ENCODE measurements around the gene CWC25.

DNA sequence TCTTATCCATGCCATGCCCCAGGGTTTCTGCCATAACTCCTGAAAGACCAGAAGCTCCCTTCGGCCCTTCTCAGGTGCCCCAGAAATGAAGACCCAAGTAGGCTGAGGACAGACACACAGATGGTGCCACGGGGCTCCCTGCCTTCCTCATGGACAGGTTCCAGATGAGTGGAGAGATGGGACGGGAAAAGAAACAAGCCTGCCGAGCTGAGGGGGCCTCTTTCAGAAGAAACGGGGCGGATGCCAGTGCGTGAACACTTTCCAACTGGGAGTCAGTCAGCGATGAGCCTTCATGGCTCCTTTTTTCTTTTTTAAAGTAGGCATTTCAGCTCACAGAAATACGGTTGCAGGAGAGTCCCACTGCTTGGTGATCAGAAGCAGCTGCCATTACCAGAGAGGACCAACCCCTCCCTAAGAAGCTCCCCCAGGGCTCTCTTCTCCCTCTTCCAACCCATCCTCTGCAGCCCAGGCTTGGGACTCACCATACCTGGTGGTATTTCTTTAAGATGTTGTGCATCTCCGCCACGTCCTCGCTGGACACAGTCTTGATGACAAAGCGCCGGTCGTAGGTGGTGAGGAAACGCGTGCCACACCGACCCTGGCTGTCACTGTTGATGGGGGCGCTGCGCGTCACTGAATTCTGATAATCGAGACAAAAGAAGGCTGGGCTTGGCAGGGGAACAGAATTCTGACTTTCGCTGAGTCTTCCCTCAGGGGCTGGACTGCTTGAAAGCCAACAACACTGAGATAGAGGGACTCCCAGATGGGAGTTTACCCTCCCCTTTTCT, 45.0 kb downstream of the CWC25 start:
- TF ChIP-seq, protein P1, sequence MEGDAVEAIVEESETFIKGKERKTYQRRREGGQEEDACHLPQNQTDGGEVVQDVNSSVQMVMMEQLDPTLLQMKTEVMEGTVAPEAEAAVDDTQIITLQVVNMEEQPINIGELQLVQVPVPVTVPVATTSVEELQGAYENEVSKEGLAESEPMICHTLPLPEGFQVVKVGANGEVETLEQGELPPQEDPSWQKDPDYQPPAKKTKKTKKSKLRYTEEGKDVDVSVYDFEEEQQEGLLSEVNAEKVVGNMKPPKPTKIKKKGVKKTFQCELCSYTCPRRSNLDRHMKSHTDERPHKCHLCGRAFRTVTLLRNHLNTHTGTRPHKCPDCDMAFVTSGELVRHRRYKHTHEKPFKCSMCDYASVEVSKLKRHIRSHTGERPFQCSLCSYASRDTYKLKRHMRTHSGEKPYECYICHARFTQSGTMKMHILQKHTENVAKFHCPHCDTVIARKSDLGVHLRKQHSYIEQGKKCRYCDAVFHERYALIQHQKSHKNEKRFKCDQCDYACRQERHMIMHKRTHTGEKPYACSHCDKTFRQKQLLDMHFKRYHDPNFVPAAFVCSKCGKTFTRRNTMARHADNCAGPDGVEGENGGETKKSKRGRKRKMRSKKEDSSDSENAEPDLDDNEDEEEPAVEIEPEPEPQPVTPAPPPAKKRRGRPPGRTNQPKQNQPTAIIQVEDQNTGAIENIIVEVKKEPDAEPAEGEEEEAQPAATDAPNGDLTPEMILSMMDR (optimal IDR thresholded peaks at IDR 0.05 in 1 of 3, IDR thresholded peaks at IDR 0.05 in 1 of 3, conservative IDR thresholded peaks at IDR 0.05 in 1 of 3; ENCODE audit: extremely low read depth in 1 of 3, insufficient read depth in 2 of 3, low read length in 3 of 3) = no peak
- TF ChIP-seq EZH2 (IDR thresholded peaks at IDR 0.05; ENCODE audit: low read length) = no peak
